Natural killer cell (primary cell): ENCODE measurements around the gene SGCE. TPM values are rescaled to one million over a fixed set of nuclear protein-coding genes. Genes with fewer than 3 reads are reported as not detected.

Source experiments
- ATAC-seq, 3 donors: fragments of 150-1000 bp in 2 of 3; fragments of 200-7000 bp in 1 of 3; cut with Tn5 transposase; 1 replicate in 1 of 3; 2 replicates in 2 of 3; pipeline ENCODE4 v1.10.0; 2021; ENCODE audit warnings: mild to moderate bottlenecking in 2 of 3, moderate library complexity in 2 of 3
- DNase-seq, 2 donors: peaks; one replicate each; pipeline versions ENCODE4 v3.0.0 to v3.0.0-alpha.2; 2013 to 2021; ENCODE audit warnings: mixed read lengths in 1 of 2
- H3K27ac ChIP-seq: one replicate; pipeline ENCODE4 v1.5.1; 2013; ENCODE audit warnings: mild to moderate bottlenecking, low read length
- H3K27me3 ChIP-seq: one replicate; pipeline ENCODE4 v1.6.1; 2013; ENCODE audit warnings: low read length; ENCODE audit not compliant: control insufficient read depth, insufficient read depth
- H3K36me3 ChIP-seq: one replicate; pipeline ENCODE4 v1.6.1; 2013; ENCODE audit warnings: low read length; ENCODE audit not compliant: control insufficient read depth, insufficient read depth
- H3K4me1 ChIP-seq: one replicate; pipeline ENCODE4 v1.6.1; 2013; ENCODE audit warnings: low read length; ENCODE audit not compliant: control insufficient read depth, insufficient read depth
- H3K4me3 ChIP-seq: one replicate; pipeline ENCODE4 v1.5.1; 2013; ENCODE audit warnings: low read length
- H3K9me3 ChIP-seq: one replicate; pipeline ENCODE4 v1.6.1; 2013; ENCODE audit warnings: low read length; ENCODE audit not compliant: control insufficient read depth, insufficient read depth
- H3K27ac Mint-ChIP-seq, 2 donors: one replicate each; pipeline ENCODE4 v1.8.0; 2022; ENCODE audit warnings: mild to moderate bottlenecking in 2 of 2, mixed read lengths in 2 of 2, moderate library complexity in 1 of 2
- H3K27me3 Mint-ChIP-seq, 2 donors: one replicate each; pipeline ENCODE4 v1.8.0; 2022; ENCODE audit warnings: low read depth in 2 of 2, mixed read lengths in 2 of 2
- H3K36me3 Mint-ChIP-seq: one replicate; pipeline ENCODE4 v1.8.0; 2022; ENCODE audit warnings: mixed read lengths
- H3K4me1 Mint-ChIP-seq, 2 donors: one replicate each; pipeline ENCODE4 v1.8.0; 2022; ENCODE audit warnings: mixed read lengths in 2 of 2
- H3K4me3 Mint-ChIP-seq: one replicate; pipeline ENCODE4 v1.8.0; 2022; ENCODE audit warnings: mild to moderate bottlenecking, moderate library complexity, mixed read lengths
- H3K9me3 Mint-ChIP-seq, 2 donors: one replicate each; pipeline ENCODE4 v1.8.0; 2022; ENCODE audit warnings: mixed read lengths in 2 of 2
- CTCF ChIP-seq: fragments of 200-600 bp; IDR thresholded peaks from one replicate; pipeline ENCODE4 v1.8.0; 2022; ENCODE audit warnings: antibody characterized with exemption
- WGBS: methylation state at CpG from one replicate; pipeline ENCODE4 v1.1.7; 2013; ENCODE audit warnings: missing lambda C conversion rate; ENCODE audit not compliant: insufficient coverage; 5-methylcytosine and 5-hydroxymethylcytosine counted together
- intact Hi-C: fragments of 100-400 bp; cut with micrococcal nuclease; formaldehyde crosslinking; loops from one replicate; pipeline ENCODE4 v1.14.2; 2022
- total RNA-seq, 4 donors: library from RNA; stranded (reverse); fragments of 120-200 nt in 1 of 4; gene quantifications; one replicate each; pipeline versions ENCODE4 v1.2.3 to v1.2.4, GENCODE V29; 2013 to 2022

The SGCE gene
- total RNA-seq, 3 donors from 2014 or later (not counting 1 experiment from before 2014, with no cell fraction given) = 0.20 to 0.65 (median 0.28) TPM

- no peak for TF ChIP-seq CTCF
- intact Hi-C loops = no loop called here
- ATAC-seq (no peak), DNase-seq (no peak)
- H3K36me3 Mint-ChIP-seq = no peaks in the 10 kb centered on the region
- H3K27ac Mint-ChIP-seq = no peak overlapping the region
- no peaks in the 10 kb centered on the region for H3K9me3 Mint-ChIP-seq
- H3K4me3 Mint-ChIP-seq = no peak overlapping the region
- H3K4me1 ChIP-seq = no peaks in the 10 kb centered on the region
- H3K36me3 ChIP-seq = no peaks in the 10 kb centered on the region
- peaks cover 0 to 3% of the 10 kb centered on the region in 2 donors for H3K27me3 Mint-ChIP-seq
- H3K4me3 ChIP-seq = no peak overlapping the region
- H3K27ac ChIP-seq = no peak overlapping the region
- 86% methylated on average over 1 of the region's 2 CpGs for WGBS
- no peaks in the 10 kb centered on the region for H3K9me3 ChIP-seq
- no peaks in the 10 kb centered on the region for H3K4me1 Mint-ChIP-seq
- H3K27me3 ChIP-seq = no peaks in the 10 kb centered on the region
Observed at GRCh38 chr7:94698275-94698674, 42.3 kb upstream of the SGCE start.

DNA sequence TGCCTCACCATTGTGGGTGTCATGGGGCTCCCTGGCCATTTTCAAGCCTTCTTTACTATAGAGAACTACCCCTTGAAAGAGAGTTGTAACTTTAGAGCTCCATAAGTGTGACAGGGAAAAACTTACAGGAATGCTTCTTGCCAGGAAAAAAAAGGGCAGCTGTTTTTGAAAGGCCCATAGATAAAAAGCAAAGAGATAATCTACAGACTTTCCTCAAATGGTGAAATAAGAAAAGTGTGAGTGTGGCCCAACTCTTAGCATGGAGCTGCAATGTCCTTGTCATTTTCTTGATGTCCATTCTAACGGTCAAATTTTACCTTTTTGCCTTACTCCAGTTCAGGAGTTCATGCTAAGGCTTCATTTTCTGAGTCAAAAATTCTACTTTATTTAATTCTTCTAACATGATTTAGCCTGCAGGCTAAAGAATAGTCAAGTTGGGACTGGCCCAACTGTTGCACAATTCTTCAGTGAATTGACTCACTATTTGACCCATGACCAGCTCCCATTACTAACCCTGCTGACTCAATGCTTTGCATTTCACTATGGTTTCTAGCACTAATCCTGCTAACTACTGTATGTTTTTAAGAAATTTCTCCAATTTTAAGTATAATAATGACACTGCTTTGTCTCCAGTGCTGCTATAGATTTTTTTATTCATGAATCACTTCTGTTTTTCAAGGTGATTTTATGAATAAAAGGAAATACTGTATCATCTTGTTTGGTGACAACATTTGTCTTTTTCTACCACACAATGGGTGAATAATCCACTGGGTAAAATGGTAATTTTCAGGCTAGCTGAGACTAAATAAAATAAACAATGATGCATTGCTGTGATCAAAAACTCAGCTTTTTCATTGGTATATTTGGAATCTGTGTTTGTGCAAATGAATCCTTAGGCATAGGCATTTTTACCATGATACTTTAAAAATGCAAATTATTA lies 41.4 kb upstream of the SGCE start:
- H3K9me3 ChIP-seq = no peaks in the 10 kb centered on the region
- H3K4me3 Mint-ChIP-seq = no peak overlapping the region
- TF ChIP-seq CTCF = no peak
- no peak overlapping the region for H3K27ac Mint-ChIP-seq
- H3K4me3 ChIP-seq = no peak overlapping the region
- H3K36me3 ChIP-seq = no peaks in the 10 kb centered on the region
- ATAC-seq = no peak
- DNase-seq = no peak
- H3K36me3 Mint-ChIP-seq = no peaks in the 10 kb centered on the region
- H3K27ac ChIP-seq = no peak overlapping the region
- no peaks in the 10 kb centered on the region for H3K4me1 Mint-ChIP-seq
- no peaks in the 10 kb centered on the region for H3K27me3 ChIP-seq
- no peaks in the 10 kb centered on the region for H3K4me1 ChIP-seq
- WGBS = 90% methylated on average over 1 of the region's 1 CpG
- intact Hi-C loops = no loop called here
- no peaks in the 10 kb centered on the region for H3K9me3 Mint-ChIP-seq
- peaks cover 0 to 3% of the 10 kb centered on the region in 2 donors for H3K27me3 Mint-ChIP-seq

DNA sequence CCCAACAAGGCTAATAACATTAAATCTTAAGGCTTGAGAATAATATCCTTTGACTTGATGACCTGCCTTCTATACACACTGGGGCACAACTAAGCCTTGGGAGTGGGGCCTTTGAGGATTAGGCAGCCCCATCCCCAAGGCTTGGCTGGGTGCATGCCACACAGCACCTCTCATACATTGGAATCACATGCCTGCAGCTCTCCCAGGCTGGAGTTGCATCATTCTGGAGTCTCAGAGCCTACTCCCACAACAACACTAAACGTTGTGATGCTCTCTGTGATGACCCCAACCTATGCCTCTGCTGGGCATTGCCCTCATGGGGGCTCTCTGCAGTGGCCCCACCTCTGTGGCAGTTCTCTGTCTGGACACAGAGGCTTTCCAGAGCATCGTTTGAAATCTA lies 31.9 kb upstream of the SGCE start:
- ATAC-seq (no peak), DNase-seq (no peak)
- H3K36me3 ChIP-seq = no peaks in the 10 kb centered on the region
- H3K27me3 ChIP-seq = no peaks in the 10 kb centered on the region
- H3K4me1 ChIP-seq = no peaks in the 10 kb centered on the region
- WGBS = 59% methylated on average over 2 of the region's 2 CpGs
- intact Hi-C loops = no loop called here
- Mint-ChIP-seq H3K27me3 (no peaks in the 10 kb centered on the region), H3K9me3 (no peaks in the 10 kb centered on the region), H3K4me1 (no peaks in the 10 kb centered on the region), H3K36me3 (no peaks in the 10 kb centered on the region), H3K4me3 (no peak overlapping the region), H3K27ac (no peak overlapping the region)
- no peaks in the 10 kb centered on the region for H3K9me3 ChIP-seq
- no peak for TF ChIP-seq CTCF
- H3K4me3 ChIP-seq = no peak overlapping the region
- no peak overlapping the region for H3K27ac ChIP-seq
